NCI-H2029 treated with DMSO at 0.1 percent for 48 hours (cell line): ENCODE measurements around the gene NRIP2.
"Not testable (repeated sequence)": the region's sequence is repeated elsewhere in the genome, so short reads cannot be mapped to it uniquely, and the experiment has no call there.

ENCODE experiments used
- DNase-seq: peaks from one replicate; lab custom pipeline; 2025; lab: John Stamatoyannopoulos, UW

NRIP2 gene

GRCh38 chr12:2834581-2835491, at the start of gene NRIP2:
TSS of gene NRIP2 (minus strand) at chr12:2835035. CDS start at chr12:2834983, 52 bp downstream.
- DNase-seq: peak; percentile 17

GRCh38 chr12:2879853-2880252, 45.0 kb upstream of the NRIP2 start:
- DNase-seq: no peak

GRCh38 chr12:2877953-2878732, 43.3 kb upstream of the NRIP2 start:
- peak; percentile 97 for DNase-seq

GRCh38 chr12:2877047-2877952, 42.5 kb upstream of the NRIP2 start, which contains the start of the genes FOXM1 and RHNO1:
TSS of gene FOXM1 (minus strand) at chr12:2877174. CDS start at chr12:2874478, 2,696 bp downstream.
TSS of gene RHNO1 (plus strand) at chr12:2877223. CDS start at chr12:2885367, 8,144 bp downstream.
- DNase-seq: peak; percentile 72

- no peak for DNase-seq
Observed at GRCh38 chr12:2876431-2877046, 41.7 kb upstream of the NRIP2 start.

GRCh38 chr12:2868986-2869632, 34.3 kb upstream of the NRIP2 start:
- DNase-seq: not testable (repeated sequence)

GRCh38 chr12:2864198-2864597, 29.4 kb upstream of the NRIP2 start:
- no peak for DNase-seq

GRCh38 chr12:2863402-2863801, 28.6 kb upstream of the NRIP2 start:
- DNase-seq: not testable (repeated sequence)

- DNase-seq: no peak
Observed at GRCh38 chr12:2862876-2863275, 28.0 kb upstream of the NRIP2 start.

- DNase-seq: no peak
Observed at GRCh38 chr12:2860170-2860569, 25.3 kb upstream of the NRIP2 start.

GRCh38 chr12:2858944-2859421, 24.1 kb upstream of the NRIP2 start:
- DNase-seq: no peak

- DNase-seq: no peak
Observed at GRCh38 chr12:2858334-2858733, 23.5 kb upstream of the NRIP2 start.

- no peak for DNase-seq
Observed at GRCh38 chr12:2857576-2857975, 22.7 kb upstream of the NRIP2 start.

- peak; percentile 27 for DNase-seq
Observed at GRCh38 chr12:2857021-2857431, 22.2 kb upstream of the NRIP2 start, which contains the start of gene TEX52. TSS of gene TEX52 (minus strand) at chr12:2857039. CDS start at chr12:2857026, 13 bp downstream.

- DNase-seq: no peak
Observed at GRCh38 chr12:2856051-2856450, 21.2 kb upstream of the NRIP2 start.

GRCh38 chr12:2855546-2855945, 20.7 kb upstream of the NRIP2 start:
- DNase-seq: no peak

GRCh38 chr12:2854669-2855453, 20.0 kb upstream of the NRIP2 start:
- DNase-seq: no peak

GRCh38 chr12:2853626-2854025, 18.8 kb upstream of the NRIP2 start:
- DNase-seq: peak; percentile 51

- DNase-seq: no peak
Observed at GRCh38 chr12:2851931-2852330, 17.1 kb upstream of the NRIP2 start.

GRCh38 chr12:2845280-2845679, 10.4 kb upstream of the NRIP2 start:
- no peak for DNase-seq
